WTC11 (cell line): ENCODE results near the gene RPTOR. TPM values are rescaled to one million over a fixed set of nuclear protein-coding genes. Genes with fewer than 3 reads are reported as not detected.

Source experiments
- ATAC-seq: fragments of 200-7000 bp; cut with Tn5 transposase; 2 replicates; pipeline ENCODE4 v1.10.0; 2021; ENCODE audit warnings: mild to moderate bottlenecking, moderate library complexity
- CTCF ChIA-PET: fragments of 300-600 bp; sonication (Branson Sonifier 250); formaldehyde crosslinking; loops from one replicate; lab custom pipeline; 2021; ENCODE audit warnings: antibody characterized with exemption; lab: Charles Lee
- POLR2A ChIA-PET: fragments of 350-600 bp; sonication (Branson Sonifier 250); formaldehyde crosslinking; loops from one replicate; lab custom pipeline; 2021; ENCODE audit warnings: antibody characterized with exemption; lab: Charles Lee
- DNase-seq: peaks from one replicate; pipeline ENCODE4 v3.0.0; 2021; ENCODE audit warnings: low spot score
- H3K27ac Mint-ChIP-seq: 2 replicates; pipeline ENCODE4 v1.8.0; 2021; ENCODE audit warnings: mixed read lengths
- H3K27me3 Mint-ChIP-seq: 2 replicates; pipeline ENCODE4 v1.8.0; 2021; ENCODE audit warnings: low read depth, mild to moderate bottlenecking, moderate library complexity, mixed read lengths
- H3K36me3 Mint-ChIP-seq: 2 replicates; pipeline ENCODE4 v1.8.0; 2021; ENCODE audit warnings: mixed read lengths
- H3K4me1 Mint-ChIP-seq: 2 replicates; pipeline ENCODE4 v1.8.0; 2022; ENCODE audit warnings: mixed read lengths
- H3K4me3 Mint-ChIP-seq: 2 replicates; pipeline ENCODE4 v1.8.0; 2021; ENCODE audit warnings: mild to moderate bottlenecking, moderate library complexity, mixed read lengths
- H3K9me3 Mint-ChIP-seq: 2 replicates; pipeline ENCODE4 v1.8.0; 2021; ENCODE audit warnings: mixed read lengths
- AR ChIP-seq: fragments of 250-450 bp; sonication (Bioruptor Pico); IDR thresholded peaks from 2 replicates; pipeline ENCODE4 v1.9.0; 2021; ENCODE audit warnings: mild to moderate bottlenecking
- E2F1 ChIP-seq: sonication (generic); formaldehyde crosslinking; IDR thresholded peaks from 2 replicates; pipeline ENCODE4 v1.8.0; 2022; ENCODE audit warnings: mild to moderate bottlenecking, missing genetic modification reagents
- E2F5 ChIP-seq: sonication (generic); formaldehyde crosslinking; IDR thresholded peaks from 2 replicates; pipeline ENCODE4 v1.8.1; 2022; ENCODE audit warnings: mild to moderate bottlenecking, moderate library complexity, missing genetic modification reagents
- ELF4 ChIP-seq: sonication (generic); formaldehyde crosslinking; IDR thresholded peaks from 2 replicates; pipeline ENCODE4 v1.8.1; 2022; ENCODE audit warnings: low read depth, mild to moderate bottlenecking, moderate library complexity, missing genetic modification reagents
- FOXJ3 ChIP-seq: sonication (generic); formaldehyde crosslinking; IDR thresholded peaks from 2 replicates; pipeline ENCODE4 v1.9.0; 2021; ENCODE audit warnings: missing genetic modification reagents, mild to moderate bottlenecking, borderline replicate concordance
- IRF1 ChIP-seq: sonication (generic); formaldehyde crosslinking; IDR thresholded peaks from 2 replicates; pipeline ENCODE4 v1.8.0; 2023; ENCODE audit warnings: missing genetic modification reagents
- OVOL2 ChIP-seq: fragments of 250-450 bp; sonication (Bioruptor Pico); IDR thresholded peaks from 2 replicates; pipeline ENCODE4 v1.9.0; 2021; ENCODE audit warnings: mild to moderate bottlenecking, borderline replicate concordance
- RELA ChIP-seq: sonication (generic); formaldehyde crosslinking; IDR thresholded peaks from 2 replicates; pipeline ENCODE4 v1.8.1; 2022; ENCODE audit warnings: missing genetic modification reagents, mild to moderate bottlenecking, borderline replicate concordance
- TEAD1 ChIP-seq: sonication (generic); formaldehyde crosslinking; IDR thresholded peaks from 2 replicates; pipeline ENCODE4 v1.8.0; 2022; ENCODE audit warnings: mild to moderate bottlenecking, missing genetic modification reagents
- USF2 ChIP-seq: sonication (generic); formaldehyde crosslinking; IDR thresholded peaks from 2 replicates; pipeline ENCODE4 v1.8.1; 2023; ENCODE audit warnings: mild to moderate bottlenecking, missing genetic modification reagents, moderate library complexity
- ZNF219 ChIP-seq: sonication (generic); formaldehyde crosslinking; IDR thresholded peaks from 2 replicates; pipeline ENCODE4 v1.8.0; 2023; ENCODE audit warnings: missing genetic modification reagents, mild to moderate bottlenecking, borderline replicate concordance
- ZSCAN18 ChIP-seq: fragments of 250-450 bp; sonication (Bioruptor Pico); IDR thresholded peaks from 2 replicates; pipeline ENCODE4 v2.1.2; 2022; ENCODE audit warnings: mild to moderate bottlenecking, moderate library complexity
- total RNA-seq: library from RNA; stranded (reverse); gene quantifications from 3 replicates; pipeline ENCODE4 v1.2.3, GENCODE V29; 2021

The RPTOR gene
- total RNA-seq, 1 experiment from 2014 or later = 41.0 TPM

- peaks cover 15% of the 10 kb centered on the region for H3K4me1 Mint-ChIP-seq
- CTCF ChIA-PET = interaction anchor here (0.7 to 1.1 kb wide), 3 partner anchors 17 to 227 kb away, joined by 3 to 6 read pairs (median 3); no protein-coding TSS in a partner anchor
- no peaks in the 10 kb centered on the region for H3K27me3 Mint-ChIP-seq
- POLR2A ChIA-PET = interaction anchor here (0.6 kb wide), 1 partner anchor 29 kb away, joined by 4 read pairs; no protein-coding TSS in a partner anchor
- TF ChIP-seq ELF4 = no peak
- no peak overlapping the region for H3K4me3 Mint-ChIP-seq
- ATAC-seq (no peak), DNase-seq (no peak)
- H3K27ac Mint-ChIP-seq = peak overlapping the region; percentile 84
- H3K36me3 Mint-ChIP-seq = peaks cover 8% of the 10 kb centered on the region
- no peaks in the 10 kb centered on the region for H3K9me3 Mint-ChIP-seq
Observed at GRCh38 chr17:80753685-80754345, 209.2 kb downstream of the RPTOR start.

- CTCF ChIA-PET = interaction anchor here (1.2 to 1.6 kb wide), 3 partner anchors 11 to 101 kb away, joined by 4 to 8 read pairs (median 5); no protein-coding TSS in a partner anchor
- peaks cover 8% of the 10 kb centered on the region for H3K36me3 Mint-ChIP-seq
- no peak overlapping the region for H3K4me3 Mint-ChIP-seq
- POLR2A ChIA-PET = interaction anchor here (0.6 kb wide), 1 partner anchor 217 kb away, joined by 3 read pairs; no protein-coding TSS in a partner anchor
- ATAC-seq = no peak
- no peak for DNase-seq
- no peaks in the 10 kb centered on the region for H3K27me3 Mint-ChIP-seq
- H3K9me3 Mint-ChIP-seq = no peaks in the 10 kb centered on the region
- TF ChIP-seq RELA (no peak), ZNF219 (CRISPR knock-in tag) (no peak), FOXJ3 (CRISPR knock-in tag) (no peak), USF2 (CRISPR knock-in tag) (no peak), E2F1 (CRISPR knock-in tag) (no peak), AR (CRISPR knock-in tag) (no peak), IRF1 (CRISPR knock-in tag) (no peak), TEAD1 (no peak)
- peaks cover 15% of the 10 kb centered on the region for H3K4me1 Mint-ChIP-seq
- no peak overlapping the region for H3K27ac Mint-ChIP-seq
Observed at GRCh38 chr17:80754846-80755245, 210.2 kb downstream of the RPTOR start.

- H3K27me3 Mint-ChIP-seq = no peaks in the 10 kb centered on the region
- POLR2A ChIA-PET = interaction anchor here (0.6 kb wide), 2 partner anchors 179 to 216 kb away, joined by 3 to 4 read pairs; no protein-coding TSS in a partner anchor
- H3K9me3 Mint-ChIP-seq = no peaks in the 10 kb centered on the region
- ATAC-seq (peak; percentile 69), DNase-seq (peak; percentile 43)
- H3K36me3 Mint-ChIP-seq = peaks cover 8% of the 10 kb centered on the region
- H3K4me1 Mint-ChIP-seq = peaks cover 15% of the 10 kb centered on the region
- TF ChIP-seq E2F5 (CRISPR knock-in tag) = no peak
- TF ChIP-seq OVOL2 (CRISPR knock-in tag) = no peak
- no peak for TF ChIP-seq FOXJ3 (CRISPR knock-in tag)
- TF ChIP-seq ZSCAN18 (CRISPR knock-in tag) = no peak
- H3K27ac Mint-ChIP-seq = no peak overlapping the region
- CTCF ChIA-PET = interaction anchor here (0.6 to 1.6 kb wide), 21 partner anchors 10 to 1427 kb away, joined by 3 to 8 read pairs (median 4); no protein-coding TSS in a partner anchor
- no peak overlapping the region for H3K4me3 Mint-ChIP-seq
Observed at GRCh38 chr17:80755650-80756405, 211.2 kb downstream of the RPTOR start.
